CD4-positive, alpha-beta memory T cell (primary cell): ENCODE results near the gene UST. TPM values are rescaled to one million over a fixed set of nuclear protein-coding genes. Genes with fewer than 3 reads are reported as not detected.
A peak's percentile ranks its signal among the peaks of the same experiment; 100 is the strongest.

ENCODE experiments used
- CTCF ChIA-PET: fragments of 350-600 bp; sonication (Branson Sonifier 250); formaldehyde crosslinking; loops from one replicate; lab custom pipeline; 2021; ENCODE audit warnings: inconsistent platforms; ENCODE audit not compliant: partially characterized antibody; lab: Charles Lee
- POLR2A ChIA-PET: fragments of 350-600 bp; sonication (Branson Sonifier 250); formaldehyde crosslinking; loops from one replicate; lab custom pipeline; 2021; ENCODE audit not compliant: partially characterized antibody; lab: Charles Lee
- DNase-seq, 5 donors: peaks; one replicate each; pipeline versions ENCODE4 v3.0.0 to v3.0.0-alpha.2; 2020 to 2022; ENCODE audit warnings: mixed read lengths in 1 of 5
- H3K27ac ChIP-seq: one replicate; pipeline ENCODE4 v1.7.0; 2013; ENCODE audit warnings: low read depth, low read length
- H3K27me3 ChIP-seq: 2 replicates; pipeline ENCODE4 v1.7.0; 2013; ENCODE audit warnings: mild to moderate bottlenecking, low read length, moderate library complexity; ENCODE audit not compliant: insufficient read depth
- H3K36me3 ChIP-seq: 2 replicates; pipeline ENCODE4 v1.7.0; 2013; ENCODE audit warnings: mild to moderate bottlenecking, low read length, moderate library complexity; ENCODE audit not compliant: insufficient read depth
- H3K4me1 ChIP-seq: 2 replicates; pipeline ENCODE4 v1.7.0; 2013; ENCODE audit warnings: mild to moderate bottlenecking, low read length, moderate library complexity; ENCODE audit not compliant: insufficient read depth
- H3K4me3 ChIP-seq, 2 donors: one replicate each; pipeline ENCODE4 v1.7.0; 2013; ENCODE audit warnings: low read length in 2 of 2, mild to moderate bottlenecking in 1 of 2
- H3K9me3 ChIP-seq, 2 donors: one replicate each; pipeline ENCODE4 v1.7.0; 2013; ENCODE audit warnings: low read length in 2 of 2, control low read depth in 1 of 2; ENCODE audit not compliant: control insufficient read depth in 1 of 2
- H3K27ac Mint-ChIP-seq, 7 donors: one replicate each; pipeline ENCODE4 v1.8.0; 2020 to 2021; ENCODE audit warnings: mixed read lengths in 7 of 7, mild to moderate bottlenecking in 6 of 7, inconsistent platforms in 3 of 7, moderate library complexity in 3 of 7
- H3K27me3 Mint-ChIP-seq, 2 donors: one replicate each; pipeline ENCODE4 v1.8.0; 2020 to 2021; ENCODE audit warnings: mixed read lengths in 2 of 2
- H3K36me3 Mint-ChIP-seq, 2 donors: one replicate each; pipeline ENCODE4 v1.8.0; 2020 to 2021; ENCODE audit warnings: mixed read lengths in 2 of 2, inconsistent platforms in 1 of 2, mild to moderate bottlenecking in 1 of 2
- H3K4me1 Mint-ChIP-seq, 4 donors: one replicate each; pipeline ENCODE4 v1.8.0; 2020 to 2021; ENCODE audit warnings: mixed read lengths in 4 of 4, mild to moderate bottlenecking in 1 of 4
- H3K4me3 Mint-ChIP-seq, 8 donors: one replicate each; pipeline ENCODE4 v1.8.0; 2020 to 2021; ENCODE audit warnings: mixed read lengths in 8 of 8, mild to moderate bottlenecking in 7 of 8, moderate library complexity in 6 of 8, inconsistent platforms in 3 of 8
- H3K9me3 Mint-ChIP-seq, 8 donors: one replicate each; pipeline ENCODE4 v1.8.0; 2020 to 2021; ENCODE audit warnings: mixed read lengths in 8 of 8, mild to moderate bottlenecking in 5 of 8, inconsistent platforms in 3 of 8, moderate library complexity in 1 of 8
- intact Hi-C: fragments of 100-400 bp; cut with micrococcal nuclease; formaldehyde crosslinking; loops from one replicate; pipeline ENCODE4 v1.15.1; 2023
- polyA plus RNA-seq, 2 donors: library from polyadenylated mRNA; unstranded; fragments of 300-500 nt; fragmentation: Illumina TruSeq; gene quantifications; one replicate each; pipeline ENCODE4 v1.2.3, GENCODE V29; 2021
- total RNA-seq, 2 experiments: library from RNA; stranded (reverse); gene quantifications; one replicate each; pipeline ENCODE4 v1.2.3, GENCODE V29; 2021

UST gene
- total and polyA plus RNA-seq, 4 experiments from 2014 or later, result 2.2 to 7.6 (median 5.1) TPM

DNA sequence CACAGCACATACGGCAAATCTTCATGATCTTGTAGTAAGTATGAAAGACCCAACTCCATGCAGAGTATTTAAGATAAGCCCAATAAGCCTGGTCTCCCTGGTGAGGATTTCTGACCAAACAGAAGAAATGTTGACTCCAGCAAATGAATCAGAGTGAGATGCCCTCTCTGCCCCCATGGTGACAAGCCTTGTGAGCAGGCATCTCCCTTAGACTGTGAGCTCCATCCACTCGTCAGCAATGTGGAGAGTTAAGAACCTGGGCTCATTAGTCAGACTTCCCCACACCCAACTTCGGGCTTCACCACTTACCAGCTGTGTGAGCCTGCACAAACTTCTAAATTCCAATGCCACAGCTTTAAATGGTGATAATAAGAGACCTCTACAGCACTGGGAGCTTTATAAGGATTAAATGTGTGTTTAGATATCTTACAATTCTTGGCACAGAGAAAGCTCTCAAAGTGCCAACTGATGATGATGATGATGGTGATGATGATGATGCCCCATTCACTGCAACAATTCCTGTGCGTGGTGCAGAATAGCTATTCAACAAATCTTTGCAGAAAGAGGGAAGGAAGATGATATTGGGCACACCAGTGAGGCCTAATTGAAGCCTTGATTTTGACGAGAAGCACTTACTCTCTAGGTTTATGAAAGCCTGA lies 317.3 kb downstream of the UST start:
- H3K9me3 ChIP-seq, result no peaks in the 10 kb centered on the region
- intact Hi-C loops, result no loop called here
- H3K27ac Mint-ChIP-seq, result peak overlapping the region in 6 of 7 donors; percentile 15 to 79 (median 74)
- no peak overlapping the region for H3K4me3 ChIP-seq
- ChIA-PET POLR2A (interaction anchor here (0.6 to 10.4 kb wide), 6 partner anchors 10 to 426 kb away, joined by 3 to 118 read pairs (median 7); no protein-coding TSS in a partner anchor), CTCF (interaction anchor here (0.6 to 6.1 kb wide), 6 partner anchors 12 to 453 kb away, joined by 3 to 49 read pairs (median 10); no protein-coding TSS in a partner anchor)
- peaks cover 37 to 73% (median 43%) of the 10 kb centered on the region in 4 donors for H3K4me1 Mint-ChIP-seq
- no peak overlapping the region for H3K4me3 Mint-ChIP-seq
- no peaks in the 10 kb centered on the region for H3K36me3 ChIP-seq
- H3K27me3 Mint-ChIP-seq, result no peaks in the 10 kb centered on the region
- H3K27me3 ChIP-seq, result no peaks in the 10 kb centered on the region
- no peaks in the 10 kb centered on the region for H3K9me3 Mint-ChIP-seq
- H3K36me3 Mint-ChIP-seq, result no peaks in the 10 kb centered on the region
- DNase-seq, result no peak
- peaks cover 63% of the 10 kb centered on the region for H3K4me1 ChIP-seq
- H3K27ac ChIP-seq, result no peak overlapping the region

DNA sequence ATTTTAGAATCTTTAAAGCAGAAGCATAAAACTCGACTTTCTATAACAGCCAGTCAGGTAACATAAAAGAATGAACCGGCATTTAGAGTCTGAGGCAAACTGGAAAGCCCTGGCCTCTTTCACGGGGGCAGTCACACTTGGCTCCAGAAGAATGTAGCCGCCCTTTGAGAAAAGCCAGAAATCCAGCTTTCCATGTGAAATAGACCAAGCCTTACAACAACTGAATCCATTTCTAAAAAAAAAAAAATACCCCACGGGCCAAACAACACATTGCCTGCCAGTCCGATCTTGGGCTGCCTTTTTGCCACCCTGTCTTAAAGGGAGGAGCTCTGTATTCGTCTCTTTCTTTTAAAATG lies 317.8 kb downstream of the UST start:
- Histone ChIP-seq H3K4me1 (peaks cover 58% of the 10 kb centered on the region), H3K4me3 (no peak overlapping the region), H3K36me3 (no peaks in the 10 kb centered on the region), H3K9me3 (no peaks in the 10 kb centered on the region), H3K27ac (no peak overlapping the region), H3K27me3 (no peaks in the 10 kb centered on the region)
- DNase-seq, result no peak
- ChIA-PET POLR2A (interaction anchor here (0.6 to 10.4 kb wide), 6 partner anchors 10 to 426 kb away, joined by 3 to 118 read pairs (median 7); no protein-coding TSS in a partner anchor), CTCF (interaction anchor here (1.2 to 6.1 kb wide), 7 partner anchors 12 to 452 kb away, joined by 3 to 49 read pairs (median 15); no protein-coding TSS in a partner anchor)
- no peaks in the 10 kb centered on the region for H3K36me3 Mint-ChIP-seq
- H3K4me3 Mint-ChIP-seq, result peak overlapping the region in 1 of 8 donors; percentile 32
- no peaks in the 10 kb centered on the region for H3K27me3 Mint-ChIP-seq
- peaks cover 0 to 2% (median 0%) of the 10 kb centered on the region in 8 donors for H3K9me3 Mint-ChIP-seq
- H3K4me1 Mint-ChIP-seq, result peaks cover 36 to 67% (median 41%) of the 10 kb centered on the region in 4 donors
- peak overlapping the region in 6 of 7 donors; percentile 15 to 79 (median 74) for H3K27ac Mint-ChIP-seq
- intact Hi-C loops, result no loop called here

DNA sequence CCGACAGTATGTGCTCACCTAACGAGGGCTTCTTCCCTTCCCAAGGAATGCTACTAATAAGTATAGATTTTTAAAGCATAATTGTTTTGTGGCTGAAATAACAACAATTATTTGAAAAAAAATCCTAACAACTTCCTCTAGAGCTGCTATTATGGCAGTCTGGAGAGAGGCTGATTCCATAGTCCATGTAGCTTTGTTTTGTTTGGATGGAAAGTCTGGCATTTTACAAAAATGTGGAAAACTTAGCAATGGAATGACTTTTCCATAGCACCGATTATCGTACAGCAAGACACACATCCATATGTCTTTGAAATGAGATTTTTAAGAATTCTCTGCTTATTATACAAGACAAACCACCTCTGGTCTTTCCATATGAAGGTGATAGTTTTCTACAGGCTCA lies 318.3 kb downstream of the UST start:
- Histone ChIP-seq H3K36me3 (no peaks in the 10 kb centered on the region), H3K9me3 (no peaks in the 10 kb centered on the region), H3K4me3 (no peak overlapping the region), H3K27me3 (no peaks in the 10 kb centered on the region), H3K27ac (no peak overlapping the region), H3K4me1 (peaks cover 54% of the 10 kb centered on the region)
- H3K9me3 Mint-ChIP-seq, result peaks cover 0 to 2% (median 0%) of the 10 kb centered on the region in 8 donors
- H3K36me3 Mint-ChIP-seq, result no peaks in the 10 kb centered on the region
- CTCF ChIA-PET, result interaction anchor here (1.2 to 6.1 kb wide), 8 partner anchors 11 to 452 kb away, joined by 3 to 49 read pairs (median 15); no protein-coding TSS in a partner anchor
- peak overlapping the region; percentile 63 to 99 (median 98) for H3K27ac Mint-ChIP-seq
- intact Hi-C loops, result no loop called here
- no peaks in the 10 kb centered on the region for H3K27me3 Mint-ChIP-seq
- POLR2A ChIA-PET, result interaction anchor here (1.1 to 10.4 kb wide), 5 partner anchors 11 to 63 kb away, joined by 4 to 118 read pairs (median 8); no protein-coding TSS in a partner anchor
- peaks cover 33 to 63% (median 37%) of the 10 kb centered on the region in 4 donors for H3K4me1 Mint-ChIP-seq
- DNase-seq, result no peak
- H3K4me3 Mint-ChIP-seq, result peak overlapping the region in 2 of 8 donors; percentile 48 to 84

DNA sequence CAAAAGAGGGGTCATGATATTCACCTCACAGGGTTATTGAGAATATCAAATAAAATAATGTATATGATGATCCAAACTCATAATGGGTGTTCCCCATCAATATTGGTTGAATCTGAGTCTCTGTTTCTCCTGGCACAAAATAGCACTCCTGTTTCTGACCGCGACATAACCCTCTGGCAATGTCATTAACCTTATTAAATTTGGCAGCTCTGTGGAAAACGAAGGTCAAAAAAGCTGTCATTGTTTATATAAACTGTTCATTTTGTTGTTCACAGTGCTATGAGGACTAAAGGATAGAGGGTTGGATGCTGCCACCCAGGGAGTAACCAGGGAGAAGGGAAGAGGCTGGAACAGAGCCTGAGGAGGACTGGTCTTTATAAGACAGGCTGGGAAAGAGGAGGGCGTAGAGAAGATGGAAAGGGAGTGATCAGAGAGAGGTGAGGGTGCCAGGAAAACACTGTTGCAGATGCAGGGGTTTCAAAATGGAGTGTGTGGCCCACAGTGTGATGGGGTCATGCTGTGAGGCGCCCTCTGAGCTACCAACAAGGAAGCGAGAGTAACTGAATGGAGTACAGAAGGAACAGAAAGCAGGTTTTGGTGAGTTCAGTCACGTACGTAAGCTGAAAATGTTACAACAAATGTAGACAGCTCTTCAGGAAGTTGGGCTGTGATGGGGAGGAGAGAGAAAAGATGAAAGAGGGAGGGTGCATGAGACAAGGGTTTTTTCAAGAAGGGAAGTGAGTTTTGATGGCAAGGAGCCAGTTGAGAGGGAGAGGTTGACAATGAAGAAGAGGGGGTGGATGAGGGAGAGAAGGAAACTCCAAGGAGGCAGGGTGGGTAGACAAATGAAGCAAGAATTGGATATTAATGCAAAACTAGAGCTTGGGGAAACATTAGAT lies 319.1 kb downstream of the UST start:
- peak overlapping the region; percentile 73 for H3K27ac ChIP-seq
- no peaks in the 10 kb centered on the region for H3K36me3 ChIP-seq
- no peaks in the 10 kb centered on the region for H3K27me3 Mint-ChIP-seq
- peak; percentile 80 to 88 (median 85) for DNase-seq
- peaks cover 25 to 55% (median 29%) of the 10 kb centered on the region in 4 donors for H3K4me1 Mint-ChIP-seq
- intact Hi-C loops, result loop anchor here (2.0 kb wide), 2 partner anchors 21 to 33 kb away; no protein-coding TSS in a partner anchor
- ChIA-PET CTCF (interaction anchor here (0.6 to 6.1 kb wide), 12 partner anchors 11 to 481 kb away, joined by 3 to 49 read pairs (median 5); no protein-coding TSS in a partner anchor), POLR2A (interaction anchor here (0.5 to 10.4 kb wide), 15 partner anchors 10 to 479 kb away, joined by 3 to 118 read pairs (median 6); partner anchors contain the start of genes PPIL4, TAB2 and ZC3H12D)
- peaks cover 0 to 2% (median 0%) of the 10 kb centered on the region in 8 donors for H3K9me3 Mint-ChIP-seq
- H3K4me3 ChIP-seq, result peak overlapping the region in 1 of 2 donors; percentile 31
- H3K4me1 ChIP-seq, result peaks cover 46% of the 10 kb centered on the region
- no peaks in the 10 kb centered on the region for H3K9me3 ChIP-seq
- peak overlapping the region; percentile 63 to 99 (median 98) for H3K27ac Mint-ChIP-seq
- peak overlapping the region; percentile 47 to 87 (median 82) for H3K4me3 Mint-ChIP-seq
- H3K36me3 Mint-ChIP-seq, result no peaks in the 10 kb centered on the region
- no peaks in the 10 kb centered on the region for H3K27me3 ChIP-seq

DNA sequence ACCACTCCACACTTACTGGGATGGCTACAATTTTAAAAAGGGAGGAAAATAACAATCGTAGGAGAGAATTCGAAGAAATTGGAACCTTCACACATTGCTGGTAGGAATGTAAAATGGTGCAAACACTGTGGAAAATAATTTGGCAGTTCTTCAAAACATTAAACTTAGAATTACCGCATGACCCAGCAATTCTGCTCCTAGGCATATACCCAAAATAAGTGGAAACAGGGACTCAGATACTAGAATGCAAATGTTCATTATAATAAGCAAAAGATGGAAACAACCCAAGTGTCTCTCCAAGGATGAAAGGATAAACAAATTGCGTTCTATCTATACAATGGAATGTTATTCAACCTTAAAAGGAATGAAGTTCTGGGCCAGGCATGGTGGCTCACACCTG lies 325.2 kb downstream of the UST start:
- ChIA-PET POLR2A (no interaction called here), CTCF (no interaction called here)
- Mint-ChIP-seq H3K9me3 (peaks cover 0 to 2% (median 0%) of the 10 kb centered on the region in 8 donors), H3K4me1 (peaks cover 13 to 38% (median 18%) of the 10 kb centered on the region in 4 donors), H3K36me3 (peaks cover 13 to 16% of the 10 kb centered on the region in 2 donors), H3K27ac (no peak overlapping the region), H3K4me3 (peak overlapping the region in 1 of 8 donors; percentile 21), H3K27me3 (no peaks in the 10 kb centered on the region)
- Histone ChIP-seq H3K9me3 (no peaks in the 10 kb centered on the region), H3K4me3 (no peak overlapping the region), H3K36me3 (no peaks in the 10 kb centered on the region), H3K27ac (no peak overlapping the region), H3K27me3 (no peaks in the 10 kb centered on the region), H3K4me1 (peaks cover 22% of the 10 kb centered on the region)
- intact Hi-C loops, result no loop called here
- DNase-seq, result no peak

DNA sequence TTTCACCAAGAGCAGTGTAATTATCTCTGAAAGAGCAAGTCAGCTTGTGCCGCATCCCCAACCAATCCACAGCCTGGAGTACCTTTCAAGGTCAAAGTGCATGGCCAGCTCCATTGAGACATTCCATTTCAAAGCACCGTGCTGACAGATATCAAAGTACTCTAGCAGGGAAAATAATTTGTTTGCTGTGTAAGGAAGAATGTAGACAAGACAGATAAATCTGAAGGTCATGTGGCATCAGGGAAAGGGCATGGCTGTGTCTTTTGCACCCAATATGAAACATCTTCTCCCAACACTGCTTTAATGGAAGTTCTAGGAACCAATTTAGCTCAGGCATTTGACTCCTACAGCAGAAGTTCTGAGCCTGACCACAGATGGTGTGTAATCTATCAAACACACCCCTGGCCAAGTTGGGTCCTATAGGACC lies 328.0 kb downstream of the UST start:
- H3K4me1 ChIP-seq, result peaks cover 15% of the 10 kb centered on the region
- no peaks in the 10 kb centered on the region for H3K9me3 Mint-ChIP-seq
- H3K36me3 ChIP-seq, result no peaks in the 10 kb centered on the region
- H3K4me3 ChIP-seq, result no peak overlapping the region
- H3K27me3 ChIP-seq, result no peaks in the 10 kb centered on the region
- intact Hi-C loops, result no loop called here
- POLR2A ChIA-PET, result interaction anchor here (0.8 to 3.7 kb wide), 6 partner anchors 9 to 410 kb away, joined by 3 to 31 read pairs (median 4); partner anchors contain the start of gene ZC3H12D
- peaks cover 15 to 33% (median 25%) of the 10 kb centered on the region in 4 donors for H3K4me1 Mint-ChIP-seq
- peaks cover 19 to 21% of the 10 kb centered on the region in 2 donors for H3K36me3 Mint-ChIP-seq
- no peak overlapping the region for H3K4me3 Mint-ChIP-seq
- no peak for DNase-seq
- peak overlapping the region in 1 of 7 donors; percentile 7 for H3K27ac Mint-ChIP-seq
- H3K9me3 ChIP-seq, result no peaks in the 10 kb centered on the region
- H3K27me3 Mint-ChIP-seq, result no peaks in the 10 kb centered on the region
- CTCF ChIA-PET, result interaction anchor here (0.9 to 4.2 kb wide), 7 partner anchors 9 to 442 kb away, joined by 3 to 41 read pairs (median 7); no protein-coding TSS in a partner anchor
- no peak overlapping the region for H3K27ac ChIP-seq
